Brain microvascular endothelial cell (primary cell): ENCODE measurements around the gene RUNDC3A.

Source experiments
- DNase-seq: peaks from one replicate; pipeline ENCODE4 v3.0.0-alpha.2; 2020
- H3K27ac ChIP-seq: fragments of 250-450 bp; sonication (Bioruptor Pico); 2 replicates; pipeline ENCODE4 v1.5.1; 2020; ENCODE audit warnings: mild to moderate bottlenecking, moderate library complexity
- H3K27me3 ChIP-seq: fragments of 250-450 bp; sonication (Bioruptor Pico); replicated peaks from 2 replicates; pipeline ENCODE4 v1.5.1; 2020; ENCODE audit warnings: mild to moderate bottlenecking
- H3K36me3 ChIP-seq: fragments of 250-450 bp; sonication (Bioruptor Pico); replicated peaks from 2 replicates; pipeline ENCODE4 v1.5.1; 2020; ENCODE audit warnings: mild to moderate bottlenecking
- H3K4me3 ChIP-seq: 2 replicates; pipeline ENCODE4 v1.5.1; 2011; ENCODE audit warnings: low read depth, mild to moderate bottlenecking, control low read depth, low read length, moderate library complexity
- CTCF ChIP-seq: IDR thresholded peaks from 2 replicates; pipeline ENCODE4 v1.5.1; 2011; ENCODE audit warnings: low read depth, mild to moderate bottlenecking, moderate library complexity, low read length, control low read depth, inconsistent platforms; ENCODE audit errors: missing control alignments
- in situ Hi-C: cut with HindIII; loops from 2 replicates; pipeline ENCODE4 v1.10.0; 2017; ENCODE audit warnings: low sequenced_read_pairs, low pct_ligation_motif_present

RUNDC3A gene

DNA sequence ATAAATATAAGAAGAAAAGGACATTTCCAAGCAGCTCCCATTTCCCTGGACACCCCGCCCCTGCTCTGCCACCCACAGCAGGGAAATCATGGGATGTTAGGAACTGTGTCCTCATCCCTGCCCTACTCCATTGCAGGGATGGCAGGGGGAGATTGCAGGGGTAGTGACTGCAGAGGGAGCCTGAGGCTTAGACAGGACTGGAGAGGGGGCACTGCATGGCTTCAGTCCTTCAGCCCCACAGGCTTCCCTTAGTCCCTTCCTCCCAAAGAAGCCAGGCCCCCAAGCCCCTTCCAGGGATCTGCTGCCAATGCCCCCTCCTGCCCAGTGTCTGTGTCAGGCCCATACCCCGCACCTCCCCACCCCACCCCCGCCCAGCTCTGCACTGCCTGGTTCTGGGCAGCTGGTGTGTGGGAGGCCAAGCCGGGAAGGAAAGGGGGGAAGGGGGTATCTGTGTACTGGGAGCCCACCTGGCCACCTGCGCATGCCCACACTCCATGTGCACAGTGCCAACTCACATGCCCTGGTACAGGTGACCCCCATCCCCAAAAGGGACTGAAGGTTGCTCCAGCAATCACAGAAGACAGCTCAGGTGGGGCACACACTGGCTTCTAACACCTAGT is 3.3 kb downstream of the RUNDC3A start:
- peaks cover 33% of the 10 kb centered on the region for H3K27me3 ChIP-seq

GRCh38 chr17:44312396-44313104 is 4.1 kb downstream of the RUNDC3A start:
- Histone ChIP-seq H3K27me3 (peaks cover 28% of the 10 kb centered on the region), H3K36me3 (no peaks in the 10 kb centered on the region), H3K27ac (no peak overlapping the region), H3K4me3 (no peak overlapping the region)
- in situ Hi-C loops, result no loop called here
- no peak for TF ChIP-seq CTCF
- no peak for DNase-seq

More for the DNA sequence above, 3.3 kb downstream of the RUNDC3A start:
- DNase-seq, result no peak
- no peaks in the 10 kb centered on the region for H3K36me3 ChIP-seq
- H3K27ac ChIP-seq, result no peak overlapping the region
- TF ChIP-seq CTCF, result no peak
- in situ Hi-C loops, result no loop called here
- no peak overlapping the region for H3K4me3 ChIP-seq

DNA sequence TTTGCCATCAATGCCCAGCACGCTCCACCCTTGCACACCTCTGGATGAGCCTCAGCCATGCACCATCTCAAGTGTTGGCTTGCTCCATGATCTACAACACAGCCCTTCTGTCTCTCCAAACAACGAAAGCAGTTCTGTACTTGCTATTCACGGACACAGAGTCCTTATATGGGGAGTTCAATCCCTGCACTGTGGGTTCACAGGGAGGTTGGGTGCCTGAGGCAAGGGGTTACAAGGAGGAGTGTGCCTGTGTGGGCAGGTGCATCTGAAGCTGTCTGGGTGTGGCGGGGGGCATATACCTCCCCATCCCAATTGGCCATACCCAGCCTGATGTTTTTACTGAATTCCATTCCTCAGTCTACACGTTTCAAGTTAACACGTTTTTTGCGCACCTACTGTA is 5.6 kb downstream of the RUNDC3A start:
- TF ChIP-seq CTCF, result no peak
- H3K36me3 ChIP-seq, result no peaks in the 10 kb centered on the region

GRCh38 chr17:44314524-44314868 is 6.1 kb downstream of the RUNDC3A start:
- DNase-seq, result no peak
- in situ Hi-C loops, result no loop called here
- H3K4me3 ChIP-seq, result no peak overlapping the region
- peaks cover under 1% of the 10 kb centered on the region for H3K36me3 ChIP-seq
- no peak overlapping the region for H3K27ac ChIP-seq
- TF ChIP-seq CTCF, result no peak
- peaks cover 26% of the 10 kb centered on the region for H3K27me3 ChIP-seq

More for the DNA sequence above, 5.6 kb downstream of the RUNDC3A start:
- in situ Hi-C loops, result no loop called here
- Histone ChIP-seq H3K4me3 (no peak overlapping the region), H3K27ac (no peak overlapping the region), H3K27me3 (peaks cover 26% of the 10 kb centered on the region)
- DNase-seq, result no peak

- H3K4me3 ChIP-seq, result peak overlapping the region; percentile 35
- peaks cover 5% of the 10 kb centered on the region for H3K36me3 ChIP-seq
- in situ Hi-C loops, result no loop called here
- TF ChIP-seq CTCF, result no peak
- DNase-seq, result peak; percentile 36
- no peak overlapping the region for H3K27ac ChIP-seq
- peaks cover 26% of the 10 kb centered on the region for H3K27me3 ChIP-seq
Observed at GRCh38 chr17:44314869-44315661, 6.7 kb downstream of the RUNDC3A start.
